Gastrocnemius medialis (tissue), 4 donors: Measurements from ENCODE around the gene PSPN. TPM values are rescaled to one million over a fixed set of nuclear protein-coding genes. Genes with fewer than 3 reads are reported as not detected.
A peak's percentile ranks its signal among the peaks of the same experiment; 100 is the strongest.
"Not testable (repeated sequence)": the region's sequence is repeated elsewhere in the genome, so short reads cannot be mapped to it uniquely, and the experiment has no call there.

Experiments
- ATAC-seq, 2 donors: fragments of 150-250 bp; one replicate each; pipeline ENCODE4 v1.9.1; 2016
- DNase-seq, 2 donors: peaks; one replicate each; pipeline ENCODE4 v3.0.0-alpha.2; 2019
- H3K27ac ChIP-seq, 4 donors: fragments of 200-600 bp; sonication (generic); 1 replicate in 1 of 4; 2 replicates in 3 of 4; pipeline ENCODE4 v1.5.1; 2016 to 2018; ENCODE audit warnings: mild to moderate bottlenecking in 2 of 4, moderate library complexity in 1 of 4
- H3K27me3 ChIP-seq, 3 donors: fragments of 200-600 bp; sonication (generic) in 2 of 3; 1 replicate in 1 of 3; 2 replicates in 2 of 3; pipeline versions ENCODE4 v1.5.1 to v1.6.0; 2016 to 2019; ENCODE audit warnings: mild to moderate bottlenecking in 1 of 3, moderate library complexity in 1 of 3
- H3K36me3 ChIP-seq, 2 donors: fragments of 200-600 bp; sonication (generic) in 1 of 2; one replicate each; pipeline ENCODE4 v1.5.1; 2017 to 2018
- H3K4me1 ChIP-seq, 2 donors: fragments of 200-600 bp; sonication (generic) in 1 of 2; one replicate each; pipeline ENCODE4 v1.5.1; 2016 to 2017; ENCODE audit warnings: mild to moderate bottlenecking in 2 of 2
- H3K4me3 ChIP-seq, 4 donors: fragments of 200-600 bp; sonication (generic) in 3 of 4; 1 replicate in 1 of 4; 2 replicates in 3 of 4; pipeline ENCODE4 v1.5.1; 2016 to 2019; ENCODE audit warnings: mild to moderate bottlenecking in 2 of 4
- H3K9me3 ChIP-seq, 3 donors: fragments of 200-600 bp; sonication (generic) in 2 of 3; 1 replicate in 1 of 3; 2 replicates in 2 of 3; pipeline ENCODE4 v1.5.1; 2016 to 2019
- POLR2A ChIP-seq, 2 donors: fragments of 450-650 bp; IDR thresholded peaks; one replicate each; pipeline ENCODE4 v1.6.1; 2017; ENCODE audit warnings: antibody characterized with exemption in 2 of 2, mild to moderate bottlenecking in 2 of 2, moderate library complexity in 2 of 2
- in situ Hi-C, 4 donors: fragments of 200-750 bp; cut with MboI; loops; one replicate each; pipeline versions ENCODE4 v1.15.0 to v1.8.0; 2017; ENCODE audit warnings: low sequenced_read_pairs in 4 of 4
- intact Hi-C: fragments of 100-400 bp; cut with DNase I; formaldehyde crosslinking; loops from one replicate; pipeline ENCODE4 v1.15.1; 2023; ENCODE audit warnings: low total_unique reads
- total RNA-seq, 4 donors: library from RNA; depleted of rRNA; stranded (reverse); fragments of >200 nt; gene quantifications; one replicate each; pipeline versions ENCODE4 v1.1.0 to v1.2.3, GENCODE V29; 2016
- TF ChIP-seq, protein P1 (sequence below), 5 experiments: fragments of 450-650 bp in 3 of 5; fragments of 200-600 bp in 2 of 5; sonication (generic) in 2 of 5; IDR thresholded peaks in 4 of 5; conservative IDR thresholded peaks in 1 of 5; 1 replicate in 4 of 5; 2 replicates in 1 of 5; pipeline ENCODE4 v1.5.1; 2016 to 2019; ENCODE audit warnings: antibody characterized with exemption in 5 of 5, mild to moderate bottlenecking in 3 of 5, moderate library complexity in 3 of 5

The PSPN gene
- total RNA-seq, 4 donors from 2014 or later = 0.15 to 0.75 (median 0.43) TPM

DNA sequence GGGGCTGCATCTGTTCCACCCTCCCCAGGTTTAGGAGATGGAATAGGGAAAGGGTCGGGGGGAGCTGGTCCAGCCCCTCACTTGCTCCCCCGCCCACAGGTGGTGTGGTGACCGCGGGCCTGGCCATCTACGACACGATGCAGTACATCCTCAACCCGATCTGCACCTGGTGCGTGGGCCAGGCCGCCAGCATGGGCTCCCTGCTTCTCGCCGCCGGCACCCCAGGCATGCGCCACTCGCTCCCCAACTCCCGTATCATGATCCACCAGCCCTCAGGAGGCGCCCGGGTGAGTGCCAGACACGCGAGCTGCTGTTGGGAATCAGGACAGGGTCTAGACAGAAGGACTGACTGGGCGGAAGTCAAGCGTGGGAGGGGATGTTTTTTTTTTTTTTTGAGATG lies 11.4 kb downstream of the PSPN start:
- Histone ChIP-seq H3K4me3 (no peak overlapping the region), H3K9me3 (no peaks in the 10 kb centered on the region), H3K27me3 (no peaks in the 10 kb centered on the region), H3K36me3 (peaks cover 0 to 57% of the 10 kb centered on the region in 2 donors), H3K27ac (no peak overlapping the region), H3K4me1 (peaks cover 7 to 9% of the 10 kb centered on the region in 2 donors)
- ATAC-seq (no peak), DNase-seq (no peak)
- in situ Hi-C loops = no loop called here
- intact Hi-C loops = loop anchor here (5.0 kb wide), 1 partner anchor 92 kb away; no protein-coding TSS in a partner anchor
- TF ChIP-seq, protein P1, sequence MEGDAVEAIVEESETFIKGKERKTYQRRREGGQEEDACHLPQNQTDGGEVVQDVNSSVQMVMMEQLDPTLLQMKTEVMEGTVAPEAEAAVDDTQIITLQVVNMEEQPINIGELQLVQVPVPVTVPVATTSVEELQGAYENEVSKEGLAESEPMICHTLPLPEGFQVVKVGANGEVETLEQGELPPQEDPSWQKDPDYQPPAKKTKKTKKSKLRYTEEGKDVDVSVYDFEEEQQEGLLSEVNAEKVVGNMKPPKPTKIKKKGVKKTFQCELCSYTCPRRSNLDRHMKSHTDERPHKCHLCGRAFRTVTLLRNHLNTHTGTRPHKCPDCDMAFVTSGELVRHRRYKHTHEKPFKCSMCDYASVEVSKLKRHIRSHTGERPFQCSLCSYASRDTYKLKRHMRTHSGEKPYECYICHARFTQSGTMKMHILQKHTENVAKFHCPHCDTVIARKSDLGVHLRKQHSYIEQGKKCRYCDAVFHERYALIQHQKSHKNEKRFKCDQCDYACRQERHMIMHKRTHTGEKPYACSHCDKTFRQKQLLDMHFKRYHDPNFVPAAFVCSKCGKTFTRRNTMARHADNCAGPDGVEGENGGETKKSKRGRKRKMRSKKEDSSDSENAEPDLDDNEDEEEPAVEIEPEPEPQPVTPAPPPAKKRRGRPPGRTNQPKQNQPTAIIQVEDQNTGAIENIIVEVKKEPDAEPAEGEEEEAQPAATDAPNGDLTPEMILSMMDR (IDR thresholded peaks at IDR 0.05 in 4 of 5, conservative IDR thresholded peaks at IDR 0.05 in 1 of 5) = no peak
- TF ChIP-seq POLR2A (IDR thresholded peaks at IDR 0.05) = no peak

DNA sequence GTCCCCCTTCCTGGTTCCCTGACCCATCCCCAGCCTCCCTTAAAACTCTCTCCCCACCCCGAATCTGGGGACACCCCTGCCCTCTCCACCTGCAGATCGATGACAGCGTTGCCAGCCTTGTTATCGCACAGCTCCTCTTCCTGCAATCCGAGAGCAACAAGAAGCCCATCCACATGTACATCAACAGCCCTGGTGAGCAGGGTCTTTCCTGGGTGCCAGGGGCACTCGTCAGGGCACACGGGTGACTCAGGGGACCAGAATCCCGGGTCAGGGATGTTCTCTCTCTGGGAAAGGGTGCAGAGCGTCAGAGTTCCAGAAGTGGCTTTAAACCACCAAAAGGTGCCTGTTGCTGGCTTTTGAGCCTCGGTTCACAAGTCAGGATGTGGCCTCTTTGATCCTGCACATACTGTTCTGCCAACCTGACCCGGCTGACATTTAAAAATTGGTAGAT lies 13.4 kb downstream of the PSPN start:
- in situ Hi-C loops (no loop called here), intact Hi-C loops (loop anchor here (5.0 kb wide), 1 partner anchor 90 kb away; no protein-coding TSS in a partner anchor)
- peak overlapping the region; percentile 78 to 87 (median 86) for H3K4me3 ChIP-seq
- peaks cover 9 to 11% of the 10 kb centered on the region in 2 donors for H3K4me1 ChIP-seq
- no peaks in the 10 kb centered on the region for H3K27me3 ChIP-seq
- peak overlapping the region; percentile 84 to 88 (median 86) for H3K27ac ChIP-seq
- DNase-seq = no peak
- no peak for ATAC-seq
- TF ChIP-seq, protein P1 (IDR thresholded peaks at IDR 0.05 in 4 of 5, conservative IDR thresholded peaks at IDR 0.05 in 1 of 5) = no peak
- TF ChIP-seq POLR2A (IDR thresholded peaks at IDR 0.05) = no peak
- H3K36me3 ChIP-seq = peaks cover 0 to 40% of the 10 kb centered on the region in 2 donors
- H3K9me3 ChIP-seq = no peaks in the 10 kb centered on the region

DNA sequence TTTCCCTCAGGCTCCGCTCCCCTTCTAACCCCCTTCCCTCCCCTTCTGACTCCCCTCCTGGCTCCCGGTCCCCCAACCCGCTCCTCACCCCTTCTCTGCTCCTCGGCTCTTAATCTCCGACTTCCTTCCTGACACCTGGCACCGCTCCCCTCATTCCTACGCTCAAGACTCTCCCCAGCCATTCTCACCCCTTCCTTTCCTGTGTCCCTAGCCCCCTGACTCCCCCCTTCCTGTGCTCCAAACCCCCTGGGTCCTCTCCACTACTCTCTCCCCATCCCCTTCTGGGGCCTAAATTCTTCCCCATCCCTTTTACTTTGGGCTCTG lies 13.7 kb downstream of the PSPN start:
- intact Hi-C loops = loop anchor here (5.0 kb wide), 1 partner anchor 90 kb away; no protein-coding TSS in a partner anchor
- TF ChIP-seq POLR2A (IDR thresholded peaks at IDR 0.05) = no peak
- TF ChIP-seq, protein P1 (IDR thresholded peaks at IDR 0.05 in 4 of 5, conservative IDR thresholded peaks at IDR 0.05 in 1 of 5) = no peak
- DNase-seq = no peak

DNA sequence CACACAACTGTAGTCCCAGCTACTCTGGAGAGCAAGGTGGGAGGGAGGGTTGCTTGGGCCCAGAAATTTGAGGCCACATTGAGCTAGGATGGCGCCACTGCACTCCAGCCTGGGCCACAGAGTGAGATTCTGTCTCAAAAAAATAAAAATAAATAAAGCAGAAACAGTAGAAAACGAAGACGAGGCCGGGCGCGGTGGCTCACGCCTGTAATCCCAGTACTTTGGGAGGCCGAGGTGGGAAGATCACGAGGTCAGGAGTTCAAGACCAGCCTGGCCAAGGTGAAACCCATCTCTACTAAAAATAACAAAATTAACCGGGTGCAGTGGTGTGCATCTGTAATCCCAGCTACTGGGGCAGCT lies 14.9 kb downstream of the PSPN start:
- DNase-seq, ATAC-seq, H3K9me3 ChIP-seq, H3K27me3 ChIP-seq, in situ Hi-C loops: not testable (repeated sequence)
- Histone ChIP-seq H3K4me1 (peaks cover 9 to 11% of the 10 kb centered on the region in 2 donors), H3K4me3 (peak overlapping the region; percentile 78 to 87 (median 86)), H3K36me3 (peaks cover 0 to 25% of the 10 kb centered on the region in 2 donors), H3K27ac (peak overlapping the region; percentile 84 to 88 (median 86))
- intact Hi-C loops = loop anchor here (1.0 to 5.0 kb wide), 4 partner anchors 12 to 99 kb away; no protein-coding TSS in a partner anchor

More for the DNA sequence above, 13.7 kb downstream of the PSPN start:
- H3K27ac ChIP-seq = peak overlapping the region; percentile 84 to 88 (median 86)
- ATAC-seq = no peak
- H3K4me3 ChIP-seq = peak overlapping the region; percentile 78 to 87 (median 86)
- in situ Hi-C loops = no loop called here
- H3K27me3 ChIP-seq = no peaks in the 10 kb centered on the region
- no peaks in the 10 kb centered on the region for H3K9me3 ChIP-seq
- peaks cover 0 to 36% of the 10 kb centered on the region in 2 donors for H3K36me3 ChIP-seq
- H3K4me1 ChIP-seq = peaks cover 9 to 11% of the 10 kb centered on the region in 2 donors

DNA sequence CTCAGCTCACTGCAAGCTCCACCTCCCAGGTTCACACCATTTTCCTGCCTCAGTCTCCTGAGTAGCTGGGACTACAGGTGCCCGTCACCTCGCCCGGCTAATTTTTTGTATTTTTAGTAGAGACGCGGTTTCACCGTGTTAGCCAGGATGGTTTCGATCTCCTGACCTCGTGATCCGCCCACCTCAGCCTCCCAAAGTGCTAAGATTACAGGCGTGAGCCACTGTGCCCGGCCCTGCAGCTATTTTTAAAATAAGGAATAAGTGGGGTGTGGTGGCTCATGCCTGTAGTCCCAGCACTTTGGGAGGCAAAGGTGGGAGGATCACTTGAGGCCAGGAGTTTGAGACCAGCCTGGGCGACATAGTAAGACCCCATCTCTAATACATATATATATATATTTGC lies 15.3 kb downstream of the PSPN start:
- ATAC-seq, H3K9me3 ChIP-seq, H3K27ac ChIP-seq, DNase-seq, H3K4me3 ChIP-seq, in situ Hi-C loops, H3K27me3 ChIP-seq: not testable (repeated sequence)
- H3K36me3 ChIP-seq = peaks cover 0 to 21% of the 10 kb centered on the region in 2 donors
- intact Hi-C loops = loop anchor here (5.0 kb wide), 1 partner anchor 88 kb away; no protein-coding TSS in a partner anchor
- peaks cover 9 to 11% of the 10 kb centered on the region in 2 donors for H3K4me1 ChIP-seq
